ENCODE data around the gene TCF4.
A peak's percentile ranks its signal among the peaks of the same experiment; 100 is the strongest.

The TCF4 gene

DNA sequence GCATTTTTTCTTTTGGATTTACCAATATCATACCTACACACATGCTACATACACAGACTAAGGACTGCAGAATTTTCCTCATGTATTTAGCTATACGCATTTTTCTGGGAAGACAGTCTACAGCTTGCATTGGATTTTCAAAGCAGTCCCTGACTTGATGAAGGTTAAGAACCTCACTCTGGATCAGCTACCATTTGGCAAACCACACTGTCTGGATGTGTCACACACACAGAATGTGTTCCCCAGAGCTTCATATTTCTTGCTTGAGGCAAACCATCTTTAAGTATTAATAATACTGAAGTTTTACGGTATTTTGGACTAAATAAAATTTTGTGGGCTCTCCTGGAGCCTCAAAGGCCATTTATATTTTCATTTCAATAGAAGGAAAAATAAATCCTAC is 102.3 kb downstream of the TCF4 start:
- peak; percentile 67 for ATAC-seq
- no peak for TF ChIP-seq TOX (CRISPR knock-in tag; IDR thresholded peaks at IDR 0.05; ENCODE audit: borderline replicate concordance)
- TF ChIP-seq, protein P1, sequence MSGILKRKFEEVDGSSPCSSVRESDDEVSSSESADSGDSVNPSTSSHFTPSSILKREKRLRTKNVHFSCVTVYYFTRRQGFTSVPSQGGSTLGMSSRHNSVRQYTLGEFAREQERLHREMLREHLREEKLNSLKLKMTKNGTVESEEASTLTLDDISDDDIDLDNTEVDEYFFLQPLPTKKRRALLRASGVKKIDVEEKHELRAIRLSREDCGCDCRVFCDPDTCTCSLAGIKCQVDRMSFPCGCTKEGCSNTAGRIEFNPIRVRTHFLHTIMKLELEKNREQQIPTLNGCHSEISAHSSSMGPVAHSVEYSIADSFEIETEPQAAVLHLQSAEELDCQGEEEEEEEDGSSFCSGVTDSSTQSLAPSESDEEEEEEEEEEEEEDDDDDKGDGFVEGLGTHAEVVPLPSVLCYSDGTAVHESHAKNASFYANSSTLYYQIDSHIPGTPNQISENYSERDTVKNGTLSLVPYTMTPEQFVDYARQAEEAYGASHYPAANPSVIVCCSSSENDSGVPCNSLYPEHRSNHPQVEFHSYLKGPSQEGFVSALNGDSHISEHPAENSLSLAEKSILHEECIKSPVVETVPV (CRISPR knock-in tag; IDR thresholded peaks at IDR 0.05), result no peak

DNA sequence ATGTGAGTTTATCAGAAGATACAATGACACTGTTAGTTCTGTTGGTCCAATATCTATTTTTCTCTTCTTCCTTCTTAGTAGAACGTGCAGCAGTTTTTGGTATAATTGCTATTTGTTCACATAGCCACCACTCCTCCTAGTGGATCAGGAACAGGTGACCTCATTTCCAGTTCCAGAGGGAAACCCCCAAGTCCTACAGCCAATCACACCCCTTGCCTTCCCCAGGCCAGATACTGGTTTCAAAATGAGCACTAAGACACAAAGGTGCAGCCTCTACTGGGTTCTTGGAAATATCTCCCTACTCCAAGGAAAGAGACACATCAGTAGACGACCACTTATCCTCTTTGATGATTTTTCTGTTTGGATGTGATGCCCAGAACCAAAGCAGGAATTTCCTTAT is 103.2 kb downstream of the TCF4 start:
- no peak for ATAC-seq
- TF ChIP-seq RARB (CRISPR knock-in tag; IDR thresholded peaks at IDR 0.05) (no peak), ZC3H10 (CRISPR knock-in tag; IDR thresholded peaks at IDR 0.05) (no peak), ARNTL (CRISPR knock-in tag; IDR thresholded peaks at IDR 0.05; ENCODE audit: borderline replicate concordance, low read depth) (no peak), TOX (CRISPR knock-in tag; IDR thresholded peaks at IDR 0.05; ENCODE audit: borderline replicate concordance) (no peak), PPARA (CRISPR knock-in tag; IDR thresholded peaks at IDR 0.05; ENCODE audit: borderline replicate concordance) (no peak), GLIS3 (CRISPR knock-in tag; IDR thresholded peaks at IDR 0.05) (no peak), CSDC2 (CRISPR knock-in tag; IDR thresholded peaks at IDR 0.05) (no peak), ZNF70 (CRISPR knock-in tag; IDR thresholded peaks at IDR 0.05) (no peak), OSR1 (CRISPR knock-in tag; IDR thresholded peaks at IDR 0.05) (no peak), BACH2 (CRISPR knock-in tag; IDR thresholded peaks at IDR 0.05; ENCODE audit: borderline replicate concordance) (no peak), ZNF8 (CRISPR knock-in tag; IDR thresholded peaks at IDR 0.05) (no peak), ZNF565 (CRISPR knock-in tag; conservative IDR thresholded peaks at IDR 0.05; ENCODE audit: low read depth) (no peak), SNAI2 (CRISPR knock-in tag; IDR thresholded peaks at IDR 0.05) (no peak)
- TF ChIP-seq, protein P2, sequence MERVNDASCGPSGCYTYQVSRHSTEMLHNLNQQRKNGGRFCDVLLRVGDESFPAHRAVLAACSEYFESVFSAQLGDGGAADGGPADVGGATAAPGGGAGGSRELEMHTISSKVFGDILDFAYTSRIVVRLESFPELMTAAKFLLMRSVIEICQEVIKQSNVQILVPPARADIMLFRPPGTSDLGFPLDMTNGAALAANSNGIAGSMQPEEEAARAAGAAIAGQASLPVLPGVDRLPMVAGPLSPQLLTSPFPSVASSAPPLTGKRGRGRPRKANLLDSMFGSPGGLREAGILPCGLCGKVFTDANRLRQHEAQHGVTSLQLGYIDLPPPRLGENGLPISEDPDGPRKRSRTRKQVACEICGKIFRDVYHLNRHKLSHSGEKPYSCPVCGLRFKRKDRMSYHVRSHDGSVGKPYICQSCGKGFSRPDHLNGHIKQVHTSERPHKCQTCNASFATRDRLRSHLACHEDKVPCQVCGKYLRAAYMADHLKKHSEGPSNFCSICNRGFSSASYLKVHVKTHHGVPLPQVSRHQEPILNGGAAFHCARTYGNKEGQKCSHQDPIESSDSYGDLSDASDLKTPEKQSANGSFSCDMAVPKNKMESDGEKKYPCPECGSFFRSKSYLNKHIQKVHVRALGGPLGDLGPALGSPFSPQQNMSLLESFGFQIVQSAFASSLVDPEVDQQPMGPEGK (CRISPR knock-in tag; IDR thresholded peaks at IDR 0.05; ENCODE audit: borderline replicate concordance), result no peak
- TF ChIP-seq, protein P3, sequence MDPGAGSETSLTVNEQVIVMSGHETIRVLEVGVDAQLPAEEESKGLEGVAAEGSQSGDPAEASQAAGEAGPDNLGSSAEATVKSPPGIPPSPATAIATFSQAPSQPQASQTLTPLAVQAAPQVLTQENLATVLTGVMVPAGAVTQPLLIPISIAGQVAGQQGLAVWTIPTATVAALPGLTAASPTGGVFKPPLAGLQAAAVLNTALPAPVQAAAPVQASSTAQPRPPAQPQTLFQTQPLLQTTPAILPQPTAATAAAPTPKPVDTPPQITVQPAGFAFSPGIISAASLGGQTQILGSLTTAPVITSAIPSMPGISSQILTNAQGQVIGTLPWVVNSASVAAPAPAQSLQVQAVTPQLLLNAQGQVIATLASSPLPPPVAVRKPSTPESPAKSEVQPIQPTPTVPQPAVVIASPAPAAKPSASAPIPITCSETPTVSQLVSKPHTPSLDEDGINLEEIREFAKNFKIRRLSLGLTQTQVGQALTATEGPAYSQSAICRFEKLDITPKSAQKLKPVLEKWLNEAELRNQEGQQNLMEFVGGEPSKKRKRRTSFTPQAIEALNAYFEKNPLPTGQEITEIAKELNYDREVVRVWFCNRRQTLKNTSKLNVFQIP (CRISPR knock-in tag; IDR thresholded peaks at IDR 0.05; ENCODE audit: borderline replicate concordance, low read depth), result no peak
- TF ChIP-seq, protein P4, sequence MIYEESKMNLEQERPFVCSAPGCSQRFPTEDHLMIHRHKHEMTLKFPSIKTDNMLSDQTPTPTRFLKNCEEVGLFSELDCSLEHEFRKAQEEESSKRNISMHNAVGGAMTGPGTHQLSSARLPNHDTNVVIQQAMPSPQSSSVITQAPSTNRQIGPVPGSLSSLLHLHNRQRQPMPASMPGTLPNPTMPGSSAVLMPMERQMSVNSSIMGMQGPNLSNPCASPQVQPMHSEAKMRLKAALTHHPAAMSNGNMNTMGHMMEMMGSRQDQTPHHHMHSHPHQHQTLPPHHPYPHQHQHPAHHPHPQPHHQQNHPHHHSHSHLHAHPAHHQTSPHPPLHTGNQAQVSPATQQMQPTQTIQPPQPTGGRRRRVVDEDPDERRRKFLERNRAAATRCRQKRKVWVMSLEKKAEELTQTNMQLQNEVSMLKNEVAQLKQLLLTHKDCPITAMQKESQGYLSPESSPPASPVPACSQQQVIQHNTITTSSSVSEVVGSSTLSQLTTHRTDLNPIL (CRISPR knock-in tag; IDR thresholded peaks at IDR 0.05; ENCODE audit: low read depth), result no peak
- TF ChIP-seq, protein P5, sequence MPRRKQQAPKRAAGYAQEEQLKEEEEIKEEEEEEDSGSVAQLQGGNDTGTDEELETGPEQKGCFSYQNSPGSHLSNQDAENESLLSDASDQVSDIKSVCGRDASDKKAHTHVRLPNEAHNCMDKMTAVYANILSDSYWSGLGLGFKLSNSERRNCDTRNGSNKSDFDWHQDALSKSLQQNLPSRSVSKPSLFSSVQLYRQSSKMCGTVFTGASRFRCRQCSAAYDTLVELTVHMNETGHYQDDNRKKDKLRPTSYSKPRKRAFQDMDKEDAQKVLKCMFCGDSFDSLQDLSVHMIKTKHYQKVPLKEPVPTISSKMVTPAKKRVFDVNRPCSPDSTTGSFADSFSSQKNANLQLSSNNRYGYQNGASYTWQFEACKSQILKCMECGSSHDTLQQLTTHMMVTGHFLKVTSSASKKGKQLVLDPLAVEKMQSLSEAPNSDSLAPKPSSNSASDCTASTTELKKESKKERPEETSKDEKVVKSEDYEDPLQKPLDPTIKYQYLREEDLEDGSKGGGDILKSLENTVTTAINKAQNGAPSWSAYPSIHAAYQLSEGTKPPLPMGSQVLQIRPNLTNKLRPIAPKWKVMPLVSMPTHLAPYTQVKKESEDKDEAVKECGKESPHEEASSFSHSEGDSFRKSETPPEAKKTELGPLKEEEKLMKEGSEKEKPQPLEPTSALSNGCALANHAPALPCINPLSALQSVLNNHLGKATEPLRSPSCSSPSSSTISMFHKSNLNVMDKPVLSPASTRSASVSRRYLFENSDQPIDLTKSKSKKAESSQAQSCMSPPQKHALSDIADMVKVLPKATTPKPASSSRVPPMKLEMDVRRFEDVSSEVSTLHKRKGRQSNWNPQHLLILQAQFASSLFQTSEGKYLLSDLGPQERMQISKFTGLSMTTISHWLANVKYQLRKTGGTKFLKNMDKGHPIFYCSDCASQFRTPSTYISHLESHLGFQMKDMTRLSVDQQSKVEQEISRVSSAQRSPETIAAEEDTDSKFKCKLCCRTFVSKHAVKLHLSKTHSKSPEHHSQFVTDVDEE (CRISPR knock-in tag; IDR thresholded peaks at IDR 0.05), result no peak

DNA sequence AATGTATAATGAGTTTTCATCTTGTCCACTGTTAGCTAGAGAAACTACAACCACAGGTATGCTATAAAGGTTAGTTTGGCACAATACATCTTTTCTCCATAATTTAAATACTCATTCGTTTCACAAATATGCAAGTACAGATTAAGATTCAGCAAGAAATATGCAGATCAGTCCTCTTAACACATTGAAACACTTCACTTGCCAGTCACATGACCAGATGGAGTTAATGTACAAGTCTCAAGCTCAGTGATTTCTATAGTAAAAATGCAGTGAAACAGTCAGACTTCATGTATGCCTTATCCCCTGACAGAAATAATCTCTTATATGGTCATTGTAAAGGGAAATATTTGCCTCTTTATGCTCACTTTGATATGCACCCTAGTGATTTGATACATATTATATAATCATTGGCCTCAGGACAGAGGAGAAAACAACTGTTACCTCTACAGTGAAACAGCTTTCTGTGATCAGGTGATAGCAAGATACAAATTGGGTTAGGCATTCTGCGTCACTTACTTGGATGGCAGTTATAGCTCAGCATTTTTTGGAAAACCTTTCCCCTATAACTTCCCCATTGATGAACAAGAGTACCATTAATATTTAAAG is 104.6 kb downstream of the TCF4 start:
- TF ChIP-seq, protein P2 (CRISPR knock-in tag; IDR thresholded peaks at IDR 0.05; ENCODE audit: borderline replicate concordance), result no peak
- no peak for TF ChIP-seq ARNTL (CRISPR knock-in tag; IDR thresholded peaks at IDR 0.05; ENCODE audit: borderline replicate concordance, low read depth)
- TF ChIP-seq ZFP3 (CRISPR knock-in tag; IDR thresholded peaks at IDR 0.05), result no peak
- no peak for TF ChIP-seq ZNF8 (CRISPR knock-in tag; IDR thresholded peaks at IDR 0.05)
- TF ChIP-seq ZFP30 (CRISPR knock-in tag; IDR thresholded peaks at IDR 0.05), result no peak
- TF ChIP-seq GLIS3 (CRISPR knock-in tag; IDR thresholded peaks at IDR 0.05), result no peak
- no peak for TF ChIP-seq SNAI2 (CRISPR knock-in tag; IDR thresholded peaks at IDR 0.05)
- no peak for ATAC-seq

All from SK-N-SH treated with all-trans-retinoic acid at 6 μM for 48 hours (cell line).